MV-4-11 (cell line): Measurements from ENCODE around the gene PLCL1.

ENCODE experiments used
- DNase-seq: peaks from one replicate; lab custom pipeline; 2025; lab: John Stamatoyannopoulos, UW

Gene PLCL1

GRCh38 chr2:198116756-198117155 is 312.4 kb downstream of the PLCL1 start:
- no peak for DNase-seq

- DNase-seq = no peak
Observed at GRCh38 chr2:198117406-198118041, 313.1 kb downstream of the PLCL1 start.

DNA sequence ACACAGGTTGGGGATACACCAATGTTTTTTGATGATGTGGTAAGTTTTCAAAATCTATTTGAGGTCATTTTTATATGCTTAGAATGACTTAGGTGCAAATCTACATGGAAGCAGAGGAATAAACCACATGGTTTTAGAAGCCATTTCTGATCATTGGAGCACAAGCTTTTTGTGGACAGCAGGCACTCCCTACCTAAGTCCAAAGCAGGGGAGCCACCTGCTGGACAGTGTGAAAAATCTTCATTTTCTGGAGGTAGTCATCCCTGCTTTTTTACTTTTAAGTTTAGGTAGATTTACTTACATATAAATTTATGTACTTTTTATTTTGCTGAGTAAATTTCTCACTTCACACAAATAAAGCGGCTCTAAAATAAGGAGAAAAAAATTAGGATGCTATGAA is 323.2 kb downstream of the PLCL1 start:
- peak; percentile 28 for DNase-seq

GRCh38 chr2:198129609-198130008 is 325.2 kb downstream of the PLCL1 start:
- peak; percentile 34 for DNase-seq

GRCh38 chr2:198134293-198134955 is 330.0 kb downstream of the PLCL1 start:
- DNase-seq = no peak

DNA sequence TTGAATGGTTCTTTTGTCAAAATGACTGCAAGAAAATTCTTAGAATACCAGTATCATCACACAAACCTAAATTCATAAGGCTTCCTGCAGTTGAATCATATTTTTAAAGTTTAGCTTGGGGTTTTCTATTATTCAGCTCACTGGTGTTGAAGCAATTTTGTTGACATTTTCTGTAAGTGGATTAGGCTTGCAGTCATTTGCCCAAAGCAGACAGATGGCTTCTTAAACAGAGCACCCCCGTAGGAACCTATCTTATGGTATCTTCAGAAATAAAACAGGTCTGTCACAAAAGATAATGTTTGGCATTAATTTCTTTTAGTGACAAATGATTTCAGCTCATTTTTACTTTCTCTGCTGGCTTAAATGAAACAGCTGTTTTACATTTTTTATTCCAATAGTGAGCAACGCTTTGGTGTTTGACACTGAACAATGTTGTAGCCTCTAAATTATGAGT is 331.1 kb downstream of the PLCL1 start:
- no peak for DNase-seq

GRCh38 chr2:198136142-198136541 is 331.7 kb downstream of the PLCL1 start:
- DNase-seq = no peak

GRCh38 chr2:198137733-198138132 is 333.3 kb downstream of the PLCL1 start:
- no peak for DNase-seq

DNA sequence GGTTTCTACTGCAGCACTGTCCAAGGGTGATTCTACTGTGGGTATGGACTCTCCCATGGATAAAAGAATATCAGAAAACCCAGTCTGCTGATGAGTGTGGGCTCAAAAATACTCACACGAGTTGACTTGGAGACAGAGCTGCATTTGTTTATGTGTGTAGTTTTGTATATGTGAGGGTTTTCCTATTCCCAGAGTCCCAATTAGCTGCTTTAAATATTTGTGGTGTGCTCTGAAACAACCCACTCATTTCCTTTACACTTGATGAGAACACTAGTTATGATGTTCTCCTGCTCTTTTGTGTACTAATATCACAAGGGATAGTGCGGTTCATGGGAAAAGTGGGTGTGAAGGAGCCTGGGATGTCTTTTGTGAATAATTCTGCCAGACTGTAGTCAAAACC is 337.3 kb downstream of the PLCL1 start:
- DNase-seq = no peak

DNA sequence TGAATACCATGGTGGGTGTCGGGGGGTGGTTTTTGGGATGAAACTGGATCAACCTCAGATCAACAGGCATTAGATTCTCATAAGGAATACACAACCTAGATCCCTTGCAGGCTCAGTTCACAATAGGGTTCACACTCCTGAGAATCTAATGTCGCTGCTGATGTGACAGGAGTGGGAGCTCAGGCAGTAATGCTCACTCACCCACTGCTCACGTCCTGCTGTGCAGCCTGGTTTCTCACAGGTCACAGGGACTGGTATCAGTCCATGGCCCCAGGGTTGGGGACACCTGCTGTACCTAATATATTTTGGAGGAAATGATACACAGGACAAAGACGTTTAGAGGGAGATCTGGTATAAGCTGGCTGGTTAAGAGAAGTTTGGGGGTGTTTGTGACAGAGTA is 338.8 kb downstream of the PLCL1 start:
- DNase-seq = no peak

DNA sequence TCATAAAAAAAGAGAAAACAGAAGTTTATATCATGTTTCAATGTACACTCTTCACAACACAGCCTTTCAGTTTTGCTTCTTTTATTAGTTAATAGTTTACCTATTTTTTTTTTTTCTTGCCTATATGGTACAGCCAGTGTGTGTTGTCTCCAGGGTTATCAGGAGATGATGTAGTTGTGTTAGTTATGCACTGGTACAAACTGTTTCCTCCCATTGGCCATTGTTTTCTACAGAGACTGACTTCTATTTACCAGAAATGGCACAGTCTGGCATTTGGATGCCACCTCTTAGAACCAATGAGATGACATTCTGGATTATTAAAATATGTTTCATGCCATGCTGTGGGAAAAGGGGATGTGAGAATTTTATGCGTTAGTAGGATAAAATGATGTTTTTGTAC is 339.4 kb downstream of the PLCL1 start:
- DNase-seq = no peak

DNA sequence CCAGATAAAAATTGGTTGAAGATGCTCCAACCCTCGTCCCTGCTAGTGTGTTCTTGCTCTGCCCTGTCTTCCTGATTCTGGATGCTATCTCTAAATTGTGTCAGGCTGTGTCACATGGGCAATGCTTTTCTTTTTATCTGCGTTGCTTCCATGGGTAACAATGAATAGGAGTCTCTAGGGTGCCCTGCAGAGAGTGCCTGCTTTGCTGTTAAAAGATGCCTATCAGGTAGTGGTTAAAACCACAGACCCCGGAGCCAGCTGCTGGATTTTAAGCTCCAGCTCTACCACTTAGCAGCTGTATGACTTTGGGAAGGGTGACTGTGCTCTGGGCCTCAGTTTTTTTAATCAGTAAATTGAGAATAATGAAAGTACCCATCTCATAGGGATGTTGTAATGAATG is 340.3 kb downstream of the PLCL1 start:
- no peak for DNase-seq

GRCh38 chr2:198146346-198146940 is 342.1 kb downstream of the PLCL1 start:
- no peak for DNase-seq

DNA sequence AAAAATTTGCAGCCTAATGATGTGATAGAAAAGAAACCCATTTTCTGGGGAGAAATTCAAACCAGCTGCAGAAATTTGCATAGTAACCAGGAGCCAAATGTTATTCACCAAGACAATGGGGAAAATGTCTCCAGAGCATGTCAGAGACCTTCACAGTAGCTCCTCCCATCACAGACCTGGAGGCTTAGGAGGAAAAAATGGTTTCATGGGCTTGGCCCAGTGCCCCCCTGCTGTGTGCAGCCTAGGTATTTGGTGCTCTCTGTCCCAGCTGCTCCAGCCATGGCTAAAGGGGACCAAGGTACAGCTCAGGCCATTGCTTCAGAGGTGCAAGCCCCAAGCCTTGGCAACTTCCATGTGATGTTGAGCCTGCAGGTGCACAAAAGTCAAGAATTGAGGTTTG is 352.9 kb downstream of the PLCL1 start:
- no peak for DNase-seq

- DNase-seq = no peak
Observed at GRCh38 chr2:198161151-198161550, 356.8 kb downstream of the PLCL1 start.

DNA sequence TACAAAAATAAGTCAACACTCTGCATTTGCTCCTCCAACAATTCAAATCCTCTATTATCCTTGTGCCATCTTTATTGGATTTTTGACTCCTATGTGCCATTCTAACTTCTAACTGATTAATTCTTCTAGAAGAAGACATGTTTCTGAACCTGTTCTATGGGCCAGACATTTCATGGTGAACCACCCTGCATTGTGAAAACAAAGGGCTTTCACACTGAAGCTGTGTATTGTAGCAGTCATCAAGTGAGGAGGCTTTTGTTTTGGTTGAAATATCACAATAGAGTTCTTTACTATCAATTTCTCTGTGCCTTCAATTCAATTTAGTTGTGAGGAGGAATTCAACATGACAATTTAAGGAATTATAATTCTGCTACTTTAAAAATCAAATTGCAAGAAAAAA is 357.9 kb downstream of the PLCL1 start:
- no peak for DNase-seq

- DNase-seq = no peak
Observed at GRCh38 chr2:198164843-198165242, 360.4 kb downstream of the PLCL1 start.

DNA sequence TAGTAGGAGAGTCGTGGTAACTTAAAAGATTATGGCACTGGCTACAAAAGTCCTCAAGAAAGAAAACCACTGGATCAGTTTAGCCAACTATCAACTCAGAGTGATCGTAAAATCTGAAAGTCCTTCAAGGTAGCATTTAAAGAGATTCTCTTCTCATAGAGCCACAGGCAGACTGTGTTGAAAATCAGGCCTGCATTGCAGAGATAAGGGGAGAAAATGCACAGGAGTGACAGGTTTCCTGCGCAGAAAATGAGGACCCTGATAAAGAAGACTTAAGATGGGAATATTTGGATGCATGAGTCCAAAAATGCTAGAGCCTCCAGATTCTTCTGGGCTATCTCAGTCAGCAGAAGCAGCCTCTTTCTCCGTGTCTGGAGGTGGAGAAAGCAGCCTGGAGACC is 360.9 kb downstream of the PLCL1 start:
- DNase-seq = no peak

GRCh38 chr2:198167346-198167745 is 363.0 kb downstream of the PLCL1 start:
- DNase-seq = no peak

- DNase-seq = no peak
Observed at GRCh38 chr2:198168651-198169050, 364.3 kb downstream of the PLCL1 start.

DNA sequence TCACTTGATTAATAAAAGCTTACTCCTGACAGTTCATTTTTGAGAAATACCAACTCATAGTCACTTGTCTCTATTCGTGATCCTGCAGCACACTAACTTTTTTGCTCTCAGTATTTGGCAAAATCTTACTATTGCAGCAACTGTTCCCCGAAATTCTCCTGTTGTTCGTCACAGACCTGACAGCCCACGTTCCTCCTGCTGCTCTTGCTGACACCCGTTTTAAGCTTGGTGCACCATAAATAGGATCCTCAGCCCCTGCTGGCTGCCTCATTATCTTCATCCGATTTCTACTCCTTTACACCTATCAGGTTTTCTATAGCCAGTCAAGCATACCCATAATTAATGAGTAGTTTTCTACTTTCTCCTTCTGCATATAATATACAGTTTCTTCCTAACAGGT is 368.8 kb downstream of the PLCL1 start:
- DNase-seq = no peak

- no peak for DNase-seq
Observed at GRCh38 chr2:198173864-198174263, 369.5 kb downstream of the PLCL1 start.

GRCh38 chr2:198175271-198175670 is 370.9 kb downstream of the PLCL1 start:
- no peak for DNase-seq

DNA sequence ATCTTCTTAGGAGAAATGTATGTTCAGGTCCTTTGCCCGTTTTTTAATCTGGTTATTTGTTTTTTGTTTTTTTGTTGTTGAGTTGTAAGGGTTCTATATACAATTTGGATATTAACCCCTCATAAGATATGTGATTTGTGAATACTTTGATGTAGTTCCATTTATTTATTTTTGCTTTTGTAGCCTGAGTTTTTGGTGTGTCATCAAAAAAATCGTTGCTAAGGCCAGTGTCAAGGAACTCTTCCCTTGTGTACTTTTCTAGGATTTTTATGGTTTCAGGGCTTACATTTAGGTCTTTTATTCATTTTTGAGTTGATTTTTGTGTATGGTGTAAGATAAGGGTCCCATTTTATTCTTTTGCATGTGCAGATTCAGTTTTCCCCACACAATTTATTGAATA is 372.6 kb downstream of the PLCL1 start:
- no peak for DNase-seq
